HUES64 (cell line): ENCODE measurements around the gene AP3S2.

ENCODE experiments used
- H3K27ac ChIP-seq: 2 replicates; pipeline ENCODE4 v1.7.0; 2013; ENCODE audit warnings: low read depth, low read length, inconsistent platforms
- H3K27me3 ChIP-seq: 2 replicates; pipeline ENCODE4 v1.6.1; 2013; ENCODE audit warnings: mild to moderate bottlenecking, low read length; ENCODE audit not compliant: insufficient read depth
- H3K36me3 ChIP-seq: 2 replicates; pipeline ENCODE4 v1.6.1; 2013; ENCODE audit warnings: mild to moderate bottlenecking, low read length; ENCODE audit not compliant: insufficient read depth
- H3K4me1 ChIP-seq: 2 replicates; pipeline ENCODE4 v1.6.1; 2013; ENCODE audit warnings: mild to moderate bottlenecking, low read length, moderate library complexity; ENCODE audit not compliant: insufficient read depth
- H3K4me3 ChIP-seq: 2 replicates; pipeline ENCODE4 v1.5.1; 2013; ENCODE audit warnings: mild to moderate bottlenecking, low read length, moderate library complexity
- H3K9ac ChIP-seq: 2 replicates; pipeline ENCODE4 v1.6.1; 2013; ENCODE audit warnings: mild to moderate bottlenecking, low read depth, low read length
- H3K9me3 ChIP-seq: 2 replicates; pipeline ENCODE4 v1.6.1; 2013; ENCODE audit warnings: low read depth, low read length; ENCODE audit not compliant: insufficient read depth
- whole genome bisulfite sequencing: fragments of 150-250, 120-280 bp; methylation state at CpG from one replicate; pipeline ENCODE4 v1.1.7; 2013; ENCODE audit warnings: missing lambda C conversion rate; 5-methylcytosine and 5-hydroxymethylcytosine counted together

The AP3S2 gene

GRCh38 chr15:89916660-89917059 is 22.9 kb upstream of the AP3S2 start:
- H3K36me3 ChIP-seq, result no peaks in the 10 kb centered on the region
- no peak overlapping the region for H3K9ac ChIP-seq
- 0 out of 2 replicates have a peak, but pooled peaks cover 4% of the 10 kb centered on the region for H3K27me3 ChIP-seq
- 48% methylated on average over 2 of the region's 3 CpGs for WGBS
- H3K9me3 ChIP-seq, result no peaks in the 10 kb centered on the region
- H3K27ac ChIP-seq, result no peak overlapping the region
- peaks cover 7% of the 10 kb centered on the region for H3K4me1 ChIP-seq
- H3K4me3 ChIP-seq, result no peak overlapping the region

GRCh38 chr15:89912674-89913396 is 19.0 kb upstream of the AP3S2 start, which contains the start of gene ARPIN:
Gene ARPIN, minus strand, starts transcription at chr15:89912952. Its CDS starts 117 bp downstream, at chr15:89912835.
- peak within 1 kb of the TSS; percentile 5; the same call in 1 of the 2 replicates for H3K27ac ChIP-seq
- H3K4me3 ChIP-seq, result peak within 1 kb of the TSS; percentile 58
- no peaks in the 10 kb centered on the region for H3K9me3 ChIP-seq
- H3K9ac ChIP-seq, result peak within 1 kb of the TSS; percentile 85
- 0 out of 2 replicates have a peak, but pooled peaks cover 9% of the 10 kb centered on the region for H3K27me3 ChIP-seq
- H3K4me1 ChIP-seq, result peaks cover 7% of the 10 kb centered on the region
- no peaks in the 10 kb centered on the region for H3K36me3 ChIP-seq
- WGBS, result 6% methylated on average over 56 of the region's 57 CpGs

GRCh38 chr15:89912145-89912673 is 18.4 kb upstream of the AP3S2 start:
- H3K4me1 ChIP-seq, result peaks cover 7% of the 10 kb centered on the region
- H3K9me3 ChIP-seq, result no peaks in the 10 kb centered on the region
- WGBS, result 12% methylated on average over 36 of the region's 36 CpGs
- no peak overlapping the region for H3K27ac ChIP-seq
- H3K27me3 ChIP-seq, result 0 out of 2 replicates have a peak, but pooled peaks cover 9% of the 10 kb centered on the region
- H3K36me3 ChIP-seq, result no peaks in the 10 kb centered on the region
- peak overlapping the region; percentile 58 for H3K4me3 ChIP-seq
- peak overlapping the region; percentile 79 for H3K9ac ChIP-seq

GRCh38 chr15:89910891-89911626 is 17.3 kb upstream of the AP3S2 start:
- no peak overlapping the region for H3K9ac ChIP-seq
- no peak overlapping the region for H3K4me3 ChIP-seq
- 94% methylated on average over 6 of the region's 6 CpGs for WGBS
- H3K4me1 ChIP-seq, result peaks cover 7% of the 10 kb centered on the region
- no peak overlapping the region for H3K27ac ChIP-seq
- no peaks in the 10 kb centered on the region for H3K36me3 ChIP-seq
- H3K27me3 ChIP-seq, result 0 out of 2 replicates have a peak, but pooled peaks cover 9% of the 10 kb centered on the region
- H3K9me3 ChIP-seq, result no peaks in the 10 kb centered on the region

GRCh38 chr15:89909611-89910010 is 15.8 kb upstream of the AP3S2 start:
- Histone ChIP-seq H3K4me3 (no peak overlapping the region), H3K27ac (no peak overlapping the region), H3K36me3 (no peaks in the 10 kb centered on the region), H3K9me3 (no peaks in the 10 kb centered on the region), H3K27me3 (0 out of 2 replicates have a peak, but pooled peaks cover 9% of the 10 kb centered on the region), H3K4me1 (peaks cover 7% of the 10 kb centered on the region), H3K9ac (no peak overlapping the region)
- WGBS, result 87% methylated on average over 1 of the region's 2 CpGs

- Histone ChIP-seq H3K4me3 (no peak overlapping the region), H3K4me1 (peaks cover 4% of the 10 kb centered on the region), H3K36me3 (no peaks in the 10 kb centered on the region), H3K9ac (no peak overlapping the region), H3K27me3 (0 out of 2 replicates have a peak, but pooled peaks cover 9% of the 10 kb centered on the region), H3K27ac (no peak overlapping the region), H3K9me3 (no peaks in the 10 kb centered on the region)
- WGBS, result 88% methylated on average over 16 of the region's 16 CpGs
These were observed 14.4 kb upstream of the AP3S2 start for GRCh38 chr15:89908226-89908625.

GRCh38 chr15:89907289-89907688 is 13.5 kb upstream of the AP3S2 start:
- Histone ChIP-seq H3K9ac (no peak overlapping the region), H3K27me3 (0 out of 2 replicates have a peak, but pooled peaks cover 9% of the 10 kb centered on the region), H3K9me3 (no peaks in the 10 kb centered on the region), H3K4me1 (no peaks in the 10 kb centered on the region), H3K27ac (no peak overlapping the region), H3K36me3 (no peaks in the 10 kb centered on the region), H3K4me3 (no peak overlapping the region)
- 91% methylated on average over 7 of the region's 7 CpGs for WGBS

GRCh38 chr15:89905846-89906378 is 12.1 kb upstream of the AP3S2 start:
- H3K9me3 ChIP-seq, result no peaks in the 10 kb centered on the region
- no peak overlapping the region for H3K4me3 ChIP-seq
- no peak overlapping the region for H3K9ac ChIP-seq
- H3K4me1 ChIP-seq, result no peaks in the 10 kb centered on the region
- H3K27ac ChIP-seq, result no peak overlapping the region
- 90% methylated on average over 5 of the region's 5 CpGs for WGBS
- 0 out of 2 replicates have a peak, but pooled peaks cover 3% of the 10 kb centered on the region for H3K36me3 ChIP-seq
- H3K27me3 ChIP-seq, result no peaks in the 10 kb centered on the region

- WGBS, result 95% methylated on average over 5 of the region's 5 CpGs
- Histone ChIP-seq H3K9ac (no peak overlapping the region), H3K9me3 (no peaks in the 10 kb centered on the region), H3K27me3 (no peaks in the 10 kb centered on the region), H3K27ac (no peak overlapping the region), H3K4me3 (no peak overlapping the region), H3K4me1 (no peaks in the 10 kb centered on the region), H3K36me3 (0 out of 2 replicates have a peak, but pooled peaks cover 3% of the 10 kb centered on the region)
These were observed 10.7 kb upstream of the AP3S2 start for GRCh38 chr15:89904519-89904918.

GRCh38 chr15:89903858-89904130 is 10.0 kb upstream of the AP3S2 start:
- 95% methylated on average over 11 of the region's 11 CpGs for WGBS
- Histone ChIP-seq H3K9ac (no peak overlapping the region), H3K27ac (no peak overlapping the region), H3K4me1 (no peaks in the 10 kb centered on the region), H3K27me3 (no peaks in the 10 kb centered on the region), H3K4me3 (no peak overlapping the region), H3K36me3 (0 out of 2 replicates have a peak, but pooled peaks cover 3% of the 10 kb centered on the region), H3K9me3 (no peaks in the 10 kb centered on the region)
